Smooth muscle cell (in vitro differentiated cells): ENCODE data around the gene TMEM214. TPM values are rescaled to one million over a fixed set of nuclear protein-coding genes. Genes with fewer than 3 reads are reported as not detected.

Source experiments
- DNase-seq: peaks from one replicate; lab custom pipeline; 2025; ENCODE audit not compliant: unreplicated experiment; lab: John Stamatoyannopoulos, UW
- H2AFZ ChIP-seq: fragments of 200-600 bp; sonication (generic); 2 replicates; pipeline ENCODE4 v1.6.0; 2016; ENCODE audit warnings: antibody characterized with exemption, low read depth, mild to moderate bottlenecking
- H3F3A ChIP-seq: fragments of 200-600 bp; sonication (generic); 2 replicates; pipeline ENCODE4 v1.6.0; 2017; ENCODE audit warnings: antibody characterized with exemption, low read depth
- H3K27ac ChIP-seq: fragments of 200-600 bp; sonication (generic); 2 replicates; pipeline ENCODE4 v1.5.1; 2016; ENCODE audit warnings: low read depth, mild to moderate bottlenecking
- H3K27me3 ChIP-seq: fragments of 200-600 bp; sonication (generic); 2 replicates; pipeline ENCODE4 v1.6.1; 2016; ENCODE audit warnings: low read depth, mild to moderate bottlenecking
- H3K36me3 ChIP-seq: fragments of 200-600 bp; sonication (generic); 2 replicates; pipeline ENCODE4 v1.5.1; 2016; ENCODE audit warnings: low read depth
- H3K4me1 ChIP-seq: fragments of 200-600 bp; sonication (generic); 2 replicates; pipeline ENCODE4 v1.5.1; 2016; ENCODE audit warnings: low read depth
- H3K4me2 ChIP-seq: fragments of 200-600 bp; sonication (generic); 2 replicates; pipeline ENCODE4 v1.6.0; 2016; ENCODE audit warnings: mild to moderate bottlenecking
- H3K4me3 ChIP-seq: fragments of 200-600 bp; sonication (generic); 2 replicates; pipeline ENCODE4 v1.5.1; 2016; ENCODE audit warnings: mild to moderate bottlenecking
- H3K79me2 ChIP-seq: fragments of 200-600 bp; sonication (generic); 2 replicates; pipeline ENCODE4 v1.6.0; 2016; ENCODE audit warnings: low read depth, mild to moderate bottlenecking
- H3K9ac ChIP-seq: fragments of 200-600 bp; sonication (generic); 2 replicates; pipeline ENCODE4 v1.6.0; 2016; ENCODE audit warnings: low read depth
- H3K9me3 ChIP-seq: fragments of 200-600 bp; sonication (generic); replicated peaks from 2 replicates; pipeline ENCODE4 v1.5.1; 2016; ENCODE audit warnings: low read depth
- H4K20me1 ChIP-seq: fragments of 200-600 bp; sonication (generic); 2 replicates; pipeline ENCODE4 v1.6.0; 2016; ENCODE audit warnings: low read depth
- CTCF ChIP-seq: fragments of 200-600 bp; sonication (generic); IDR thresholded peaks from 2 replicates; pipeline ENCODE4 v1.5.1; 2017; ENCODE audit warnings: borderline replicate concordance, mild to moderate bottlenecking, antibody characterized with exemption; ENCODE audit not compliant: insufficient read depth, poor library complexity, severe bottlenecking
- WGBS: methylation state at CpG from one replicate; pipeline ENCODE4 v1.1.7; 2016; ENCODE audit warnings: low lambda C conversion rate; 5-methylcytosine and 5-hydroxymethylcytosine counted together
- polyA plus RNA-seq: library from polyadenylated mRNA; unstranded; fragments of >200 nt; fragmentation: Nextera tagmentation; extraction: Ambion mirVana; gene quantifications from 2 replicates; pipeline ENCODE4 v1.2.1, GENCODE V29; 2016
- total RNA-seq: library from RNA; depleted of rRNA; stranded (reverse); fragments of >200 nt; gene quantifications from 2 replicates; pipeline ENCODE4 v1.2.3, GENCODE V29; 2014

TMEM214 gene
- total and polyA plus RNA-seq, 2 experiments from 2014 or later: 79.6 to 99.7 TPM

GRCh38 chr2:27081984-27082772, 49.4 kb downstream of the TMEM214 start:
- Histone ChIP-seq H3F3A (peaks cover 24% of the 10 kb centered on the region), H3K4me1 (peaks cover 22% of the 10 kb centered on the region), H3K4me3 (no peak overlapping the region), H3K27me3 (no peaks in the 10 kb centered on the region), H3K4me2 (no peak overlapping the region), H3K9me3 (no peaks in the 10 kb centered on the region), H3K79me2 (peaks cover 23% of the 10 kb centered on the region), H3K27ac (no peak overlapping the region), H3K9ac (no peak overlapping the region), H3K36me3 (no peaks in the 10 kb centered on the region), H2AFZ (no peak overlapping the region), H4K20me1 (peaks cover 33% of the 10 kb centered on the region)
- WGBS: 84% methylated on average over 33 of the region's 38 CpGs
- DNase-seq: no peak
- TF ChIP-seq CTCF: no peak

GRCh38 chr2:27082773-27083409, 50.1 kb downstream of the TMEM214 start:
- no peak overlapping the region for H3K4me2 ChIP-seq
- peaks cover 22% of the 10 kb centered on the region for H3F3A ChIP-seq
- H3K9ac ChIP-seq: no peak overlapping the region
- H3K27ac ChIP-seq: no peak overlapping the region
- no peaks in the 10 kb centered on the region for H3K27me3 ChIP-seq
- H3K9me3 ChIP-seq: no peaks in the 10 kb centered on the region
- H4K20me1 ChIP-seq: peaks cover 33% of the 10 kb centered on the region
- no peak overlapping the region for H3K4me3 ChIP-seq
- TF ChIP-seq CTCF: no peak
- DNase-seq: no peak
- H3K79me2 ChIP-seq: peaks cover 23% of the 10 kb centered on the region
- peaks cover 22% of the 10 kb centered on the region for H3K4me1 ChIP-seq
- no peaks in the 10 kb centered on the region for H3K36me3 ChIP-seq
- 90% methylated on average over 26 of the region's 27 CpGs for WGBS
- H2AFZ ChIP-seq: no peak overlapping the region

- Histone ChIP-seq H3K27ac (no peak overlapping the region), H2AFZ (no peak overlapping the region), H3K4me3 (no peak overlapping the region), H4K20me1 (peaks cover 33% of the 10 kb centered on the region), H3K4me2 (no peak overlapping the region), H3K9me3 (no peaks in the 10 kb centered on the region), H3F3A (peaks cover 21% of the 10 kb centered on the region), H3K27me3 (no peaks in the 10 kb centered on the region), H3K79me2 (peaks cover 20% of the 10 kb centered on the region), H3K9ac (no peak overlapping the region), H3K36me3 (no peaks in the 10 kb centered on the region), H3K4me1 (peaks cover 18% of the 10 kb centered on the region)
- no peak for TF ChIP-seq CTCF
- WGBS: 80% methylated on average over 20 of the region's 20 CpGs
- DNase-seq: no peak
Measured at GRCh38 chr2:27083410-27084296, 50.9 kb downstream of the TMEM214 start.
